Fibroblast of lung (primary cell): ENCODE data around the gene CDKAL1. TPM values are rescaled to one million over a fixed set of nuclear protein-coding genes. Genes with fewer than 3 reads are reported as not detected.
A peak's percentile ranks its signal among the peaks of the same experiment; 100 is the strongest.

Source experiments
- DNase-seq, 2 donors: peaks; one replicate each; pipeline versions ENCODE4 v3.0.0 to v3.0.0-alpha.2; 2010; ENCODE audit warnings: low read depth in 2 of 2
- H2AFZ ChIP-seq: 2 replicates; pipeline ENCODE4 v1.5.1; 2012; ENCODE audit warnings: low read length, control low read depth, inconsistent platforms
- H3K27ac ChIP-seq: 2 replicates; pipeline ENCODE4 v1.5.1; 2011; ENCODE audit warnings: low read length, control low read depth; ENCODE audit not compliant: insufficient read depth
- H3K27me3 ChIP-seq: 2 replicates; pipeline ENCODE4 v1.5.1; 2011; ENCODE audit warnings: mild to moderate bottlenecking, low read length; ENCODE audit not compliant: control insufficient read depth, insufficient read depth
- H3K36me3 ChIP-seq: 2 replicates; pipeline ENCODE4 v1.5.1; 2011; ENCODE audit warnings: low read length; ENCODE audit not compliant: control insufficient read depth, insufficient read depth
- H3K4me1 ChIP-seq: 2 replicates; pipeline ENCODE4 v1.5.1; 2011; ENCODE audit warnings: low read length; ENCODE audit not compliant: control insufficient read depth, insufficient read depth; ENCODE audit errors: extremely low read depth
- H3K4me2 ChIP-seq: 2 replicates; pipeline ENCODE4 v1.5.1; 2011; ENCODE audit warnings: low read length, control low read depth; ENCODE audit not compliant: insufficient read depth; ENCODE audit errors: extremely low read depth
- H3K4me3 ChIP-seq, 4 experiments: fragments of 200-600 bp in 1 of 4; sonication (generic) in 1 of 4; replicated peaks in 1 of 4; 2 replicates each; pipeline ENCODE4 v1.5.1; 2011 to 2016; ENCODE audit warnings: low read length in 4 of 4, low read depth in 3 of 4, mild to moderate bottlenecking in 3 of 4, control low read depth in 2 of 4, inconsistent platforms in 1 of 4, mixed read lengths in 1 of 4; ENCODE audit not compliant: insufficient read depth in 1 of 4; ENCODE audit errors: control extremely low read depth in 1 of 4
- H3K79me2 ChIP-seq: 2 replicates; pipeline ENCODE4 v1.5.1; 2012; ENCODE audit warnings: mild to moderate bottlenecking, low read length, inconsistent platforms; ENCODE audit not compliant: control insufficient read depth, insufficient read depth
- H3K9ac ChIP-seq: 2 replicates; pipeline ENCODE4 v1.5.1; 2011; ENCODE audit warnings: mild to moderate bottlenecking, low read length, control low read depth; ENCODE audit not compliant: insufficient read depth
- H3K9me3 ChIP-seq: 2 replicates; pipeline ENCODE4 v1.5.1; 2012; ENCODE audit warnings: low read depth, low read length; ENCODE audit not compliant: control insufficient read depth, insufficient read depth
- H4K20me1 ChIP-seq: 2 replicates; pipeline ENCODE4 v1.5.1; 2011; ENCODE audit warnings: low read length; ENCODE audit not compliant: control insufficient read depth, insufficient read depth; ENCODE audit errors: extremely low read depth
- CTCF ChIP-seq, 2 donors: IDR thresholded peaks in 1 of 2; conservative IDR thresholded peaks in 1 of 2; 1 replicate in 1 of 2; 2 replicates in 1 of 2; pipeline ENCODE4 v1.5.1; 2011 to 2012; ENCODE audit warnings: low read length in 2 of 2, control low read depth in 1 of 2, inconsistent platforms in 1 of 2, low read depth in 1 of 2, mild to moderate bottlenecking in 1 of 2
- EZH2 ChIP-seq: IDR thresholded peaks from 2 replicates; pipeline ENCODE4 v1.5.1; 2012; ENCODE audit warnings: low read length, control low read depth, mild to moderate bottlenecking; ENCODE audit errors: missing control alignments
- polyA plus RNA-seq, 2 donors: library from polyadenylated mRNA; depleted of rRNA in 1 of 2; stranded (reverse) in 1 of 2; unstranded in 1 of 2; fragments of >200 nt; gene quantifications; 2 replicates each; pipeline ENCODE4 v1.2.1, GENCODE V29; 2011 to 2012; ENCODE audit warnings: missing spikeins in 1 of 2
- total RNA-seq: library from RNA; depleted of rRNA; stranded (reverse); fragments of >200 nt; gene quantifications from 2 replicates; pipeline ENCODE4 v1.2.1, GENCODE V29; 2014

Gene CDKAL1
- total and polyA plus RNA-seq, 2 donors (not counting 1 experiment from before 2014, with no cell fraction given) = 7.4 to 15.0 TPM

GRCh38 chr6:21259660-21260059, 725.4 kb downstream of the CDKAL1 start:
- Histone ChIP-seq H3K9ac (no peak overlapping the region), H3K27ac (no peak overlapping the region), H3K4me1 (no peaks in the 10 kb centered on the region), H3K4me3 (no peak overlapping the region), H3K27me3 (no peaks in the 10 kb centered on the region), H3K9me3 (no peaks in the 10 kb centered on the region), H3K4me2 (no peak overlapping the region), H3K36me3 (no peaks in the 10 kb centered on the region), H2AFZ (no peak overlapping the region), H4K20me1 (no peaks in the 10 kb centered on the region), H3K79me2 (no peaks in the 10 kb centered on the region)
- no peak for DNase-seq
- no peak for TF ChIP-seq EZH2
- TF ChIP-seq CTCF (conservative IDR thresholded peaks at IDR 0.05 in 1 of 2, IDR thresholded peaks at IDR 0.05 in 1 of 2; ENCODE audit: low read depth in 1 of 2, low read length in 2 of 2) = no peak

GRCh38 chr6:21262504-21262903, 728.2 kb downstream of the CDKAL1 start:
- Histone ChIP-seq H4K20me1 (no peaks in the 10 kb centered on the region), H3K4me3 (no peak overlapping the region), H3K9me3 (no peaks in the 10 kb centered on the region), H3K4me2 (no peak overlapping the region), H3K4me1 (no peaks in the 10 kb centered on the region), H3K79me2 (no peaks in the 10 kb centered on the region), H3K9ac (no peak overlapping the region), H3K36me3 (no peaks in the 10 kb centered on the region), H2AFZ (no peak overlapping the region), H3K27ac (no peak overlapping the region), H3K27me3 (no peaks in the 10 kb centered on the region)
- no peak for DNase-seq
- TF ChIP-seq EZH2 (no peak), CTCF (conservative IDR thresholded peaks at IDR 0.05 in 1 of 2, IDR thresholded peaks at IDR 0.05 in 1 of 2; ENCODE audit: low read depth in 1 of 2, low read length in 2 of 2) (no peak)

- no peaks in the 10 kb centered on the region for H4K20me1 ChIP-seq
- peak; percentile 19 to 84 for DNase-seq
- no peaks in the 10 kb centered on the region for H3K79me2 ChIP-seq
- TF ChIP-seq CTCF (conservative IDR thresholded peaks at IDR 0.05 in 1 of 2, IDR thresholded peaks at IDR 0.05 in 1 of 2; ENCODE audit: low read depth in 1 of 2, low read length in 2 of 2) (no peak), EZH2 (no peak)
- no peaks in the 10 kb centered on the region for H3K36me3 ChIP-seq
- H3K4me1 ChIP-seq = no peaks in the 10 kb centered on the region
- no peak overlapping the region for H3K4me2 ChIP-seq
- no peak overlapping the region for H3K27ac ChIP-seq
- no peak overlapping the region for H3K9ac ChIP-seq
- H2AFZ ChIP-seq = no peak overlapping the region
- no peak overlapping the region for H3K4me3 ChIP-seq
- no peaks in the 10 kb centered on the region for H3K9me3 ChIP-seq
- no peaks in the 10 kb centered on the region for H3K27me3 ChIP-seq
Observed at GRCh38 chr6:21263531-21264287, 729.5 kb downstream of the CDKAL1 start.
